Activated CD8-positive, alpha-beta memory T cell treated with anti-CD3 and anti-CD28 coated beads, Interleukin-2, amount 50 U/mL, for 1 hour (primary cell): ENCODE data around the gene PITX1.
"Not testable (repeated sequence)": the region's sequence is repeated elsewhere in the genome, so short reads cannot be mapped to it uniquely, and the experiment has no call there.

Experiments used
- DNase-seq: peaks from one replicate; pipeline ENCODE4 v3.0.0-alpha.2; 2020; ENCODE audit errors: extremely low read depth

Gene PITX1

GRCh38 chr5:135033901-135034235 lies at the start of gene PITX1:
PITX1 (minus strand) TSS chr5:135034228; CDS start chr5:135033881, 347 bp downstream.
- no peak for DNase-seq

- DNase-seq, result not testable (repeated sequence)
Observed at GRCh38 chr5:135083334-135083733, 49.3 kb upstream of the PITX1 start.

- DNase-seq, result no peak
Observed at GRCh38 chr5:135081240-135081639, 47.2 kb upstream of the PITX1 start.

GRCh38 chr5:135079760-135080159 lies 45.7 kb upstream of the PITX1 start:
- DNase-seq, result no peak

GRCh38 chr5:135079099-135079681 lies 45.2 kb upstream of the PITX1 start:
- no peak for DNase-seq

GRCh38 chr5:135076801-135077200 lies 42.8 kb upstream of the PITX1 start:
- DNase-seq, result no peak

GRCh38 chr5:135076051-135076491 lies 42.0 kb upstream of the PITX1 start:
- no peak for DNase-seq

GRCh38 chr5:135075621-135076020 lies 41.6 kb upstream of the PITX1 start:
- DNase-seq, result no peak

- no peak for DNase-seq
Observed at GRCh38 chr5:135073761-135074345, 39.8 kb upstream of the PITX1 start.

GRCh38 chr5:135072387-135073281 lies 38.6 kb upstream of the PITX1 start:
- no peak for DNase-seq

GRCh38 chr5:135071311-135071710 lies 37.3 kb upstream of the PITX1 start:
- no peak for DNase-seq

GRCh38 chr5:135069895-135070657 lies 36.0 kb upstream of the PITX1 start:
- no peak for DNase-seq

- no peak for DNase-seq
Observed at GRCh38 chr5:135069016-135069770, 35.2 kb upstream of the PITX1 start.

- DNase-seq, result no peak
Observed at GRCh38 chr5:135067587-135067986, 33.6 kb upstream of the PITX1 start.

GRCh38 chr5:135066781-135067180 lies 32.8 kb upstream of the PITX1 start:
- no peak for DNase-seq

- DNase-seq, result no peak
Observed at GRCh38 chr5:135065306-135066265, 31.6 kb upstream of the PITX1 start.

- DNase-seq, result no peak
Observed at GRCh38 chr5:135064235-135064570, 30.2 kb upstream of the PITX1 start.

- no peak for DNase-seq
Observed at GRCh38 chr5:135063511-135064234, 29.6 kb upstream of the PITX1 start.

- no peak for DNase-seq
Observed at GRCh38 chr5:135063056-135063445, 29.0 kb upstream of the PITX1 start.
